SK-N-MC (cell line): Measurements from ENCODE around the gene ADARB2.

ENCODE experiments used
- DNase-seq: peaks from one replicate; pipeline ENCODE4 v3.0.0-alpha.2; 2011; ENCODE audit warnings: low read depth, low spot score
- H3K27ac ChIP-seq: fragments of 200-600 bp; sonication (generic); 2 replicates; pipeline ENCODE4 v1.5.1; 2016; ENCODE audit warnings: mixed run types
- H3K36me3 ChIP-seq: fragments of 200-600 bp; sonication (generic); 2 replicates; pipeline ENCODE4 v1.6.1; 2017; ENCODE audit warnings: antibody characterized with exemption, low read length, mixed read lengths; ENCODE audit not compliant: insufficient read depth
- H3K4me3 ChIP-seq: fragments of 200-600 bp; sonication (generic); 2 replicates; pipeline ENCODE4 v1.5.1; 2016
- H3K9ac ChIP-seq: fragments of 200-600 bp; sonication (generic); 2 replicates; pipeline ENCODE4 v1.8.0; 2017; ENCODE audit warnings: mixed run types, mixed read lengths; ENCODE audit not compliant: insufficient read length
- H3K9me3 ChIP-seq: fragments of 200-600 bp; sonication (generic); 2 replicates; pipeline ENCODE4 v1.6.1; 2017; ENCODE audit warnings: low read depth, mild to moderate bottlenecking, antibody characterized with exemption, low read length, moderate library complexity, mixed read lengths
- EZH2 ChIP-seq: fragments of 200-600 bp; sonication (generic); IDR thresholded peaks from one replicate; pipeline ENCODE4 v1.6.1; 2017; ENCODE audit warnings: antibody characterized with exemption
- FOXP2 ChIP-seq: optimal IDR thresholded peaks from 2 replicates; pipeline ENCODE3; 2011; ENCODE audit warnings: mild to moderate bottlenecking, moderate library complexity; ENCODE audit not compliant: insufficient read depth; ENCODE audit errors: extremely low read length, control extremely low read depth
- POLR2AphosphoS5 ChIP-seq: IDR thresholded peaks from 2 replicates; pipeline ENCODE4 v1.6.1; 2012; ENCODE audit warnings: mild to moderate bottlenecking, low read depth, low read length, borderline replicate concordance

The ADARB2 gene

GRCh38 chr10:1206601-1207000 lies 530.7 kb downstream of the ADARB2 start:
- TF ChIP-seq FOXP2 (no peak), EZH2 (no peak), POLR2AphosphoS5 (no peak)
- no peak overlapping the region for H3K27ac ChIP-seq

DNA sequence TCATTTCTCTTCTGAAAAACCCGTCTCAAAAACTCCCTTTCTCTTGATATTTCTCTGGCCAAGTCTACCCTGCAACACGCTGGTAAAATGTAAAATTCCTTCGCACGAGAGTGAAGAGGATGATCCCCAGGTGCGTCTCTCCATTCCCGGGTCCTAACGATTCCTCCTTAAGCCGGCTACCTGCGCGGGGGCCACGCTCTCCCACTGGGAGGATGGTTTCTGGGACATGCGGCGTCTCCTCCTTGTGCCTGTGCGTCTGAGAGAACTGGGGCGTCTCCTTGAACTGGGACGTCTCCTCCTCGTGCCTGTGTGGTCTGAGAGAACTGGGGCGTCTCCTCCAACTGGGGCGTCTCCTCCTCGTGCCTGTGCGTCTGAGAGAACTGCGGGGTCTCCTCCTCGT lies 531.2 kb downstream of the ADARB2 start:
- Histone ChIP-seq H3K9ac (no peak overlapping the region), H3K36me3 (no peaks in the 10 kb centered on the region), H3K4me3 (no peak overlapping the region), H3K9me3 (no peaks in the 10 kb centered on the region), H3K27ac (no peak overlapping the region)
- no peak for TF ChIP-seq EZH2
- TF ChIP-seq POLR2AphosphoS5: no peak
- TF ChIP-seq FOXP2: no peak
- no peak for DNase-seq

More at GRCh38 chr10:1206601-1207000, 530.7 kb downstream of the ADARB2 start:
- Histone ChIP-seq H3K9me3 (no peaks in the 10 kb centered on the region), H3K4me3 (no peak overlapping the region), H3K9ac (no peak overlapping the region), H3K36me3 (no peaks in the 10 kb centered on the region)
- DNase-seq: no peak

DNA sequence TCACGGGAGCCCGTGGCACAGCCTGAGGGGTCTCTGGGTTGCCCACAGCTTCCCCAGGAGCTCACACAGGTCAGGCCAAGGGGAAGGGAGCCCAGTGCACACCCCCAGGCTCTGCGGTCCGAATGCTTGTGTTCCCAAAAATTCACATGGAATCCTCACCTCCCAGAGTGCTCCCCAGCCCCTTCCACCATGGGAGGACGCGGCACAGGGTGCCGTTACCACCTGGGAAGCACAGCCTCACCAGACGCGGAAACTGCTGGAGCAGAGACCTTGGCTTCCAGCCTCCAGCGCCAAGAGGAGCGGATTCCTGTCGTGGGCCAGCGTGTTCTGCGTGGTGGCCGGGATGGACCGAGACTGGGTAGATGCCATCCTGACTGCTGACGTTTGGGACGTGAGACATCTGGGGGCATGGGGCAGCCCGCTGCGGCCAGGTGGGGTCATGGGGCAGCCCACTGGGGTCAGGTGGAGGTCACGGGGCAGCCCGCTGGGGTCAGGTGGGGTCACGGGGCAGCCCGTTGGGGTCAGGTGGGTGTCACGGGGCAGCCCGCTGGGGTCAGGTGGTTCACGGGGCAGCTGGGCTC lies 531.8 kb downstream of the ADARB2 start:
- DNase-seq: no peak
- TF ChIP-seq FOXP2 (no peak), EZH2 (no peak), POLR2AphosphoS5 (no peak)

DNA sequence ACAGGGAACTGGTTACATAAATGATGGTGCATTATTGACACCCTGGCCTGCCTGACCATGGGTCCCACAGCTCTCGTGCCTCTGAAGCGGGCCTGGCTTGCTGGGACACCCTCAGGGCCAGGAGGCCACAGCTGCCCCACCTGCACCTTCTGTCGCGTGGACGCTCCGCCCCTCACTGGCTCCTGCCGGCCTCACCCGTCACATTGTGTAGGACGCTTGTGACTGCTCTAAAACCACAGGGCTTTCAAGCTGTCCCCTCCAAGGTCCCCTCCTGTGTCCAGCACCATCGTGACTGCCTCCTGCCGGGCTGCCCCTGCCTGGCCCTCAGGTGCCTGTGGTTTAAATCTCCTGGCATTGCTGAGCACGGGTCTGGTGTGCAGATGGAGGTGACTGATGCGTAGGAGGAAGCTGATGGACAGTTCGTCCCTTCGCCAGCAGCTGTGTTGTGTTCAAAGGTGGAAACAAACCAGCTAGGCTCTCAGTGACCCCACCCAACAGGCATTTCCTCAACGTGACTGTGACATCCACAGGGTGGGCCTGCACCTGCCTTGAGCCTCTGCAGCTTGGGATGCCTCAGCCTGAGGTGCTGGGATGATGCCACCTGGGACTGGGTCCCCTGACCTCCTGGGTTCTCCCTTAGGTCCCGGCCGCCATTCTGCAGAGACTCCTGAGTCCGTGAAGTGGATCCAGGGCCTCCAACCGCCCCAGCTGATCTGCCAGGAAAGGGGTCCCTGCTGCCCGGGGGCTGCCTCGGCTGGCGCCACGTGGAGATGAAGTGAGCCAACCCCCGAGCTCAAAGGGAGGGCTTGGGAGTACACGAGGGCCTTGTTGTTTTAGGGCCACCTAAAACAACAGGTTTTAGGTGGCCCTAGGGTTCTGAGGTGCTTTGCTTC lies 532.6 kb downstream of the ADARB2 start:
- Histone ChIP-seq H3K27ac (no peak overlapping the region), H3K9me3 (no peaks in the 10 kb centered on the region), H3K9ac (no peak overlapping the region), H3K36me3 (no peaks in the 10 kb centered on the region), H3K4me3 (no peak overlapping the region)
- DNase-seq: no peak
- no peak for TF ChIP-seq EZH2
- TF ChIP-seq FOXP2: no peak
- no peak for TF ChIP-seq POLR2AphosphoS5

More for the DNA sequence above, 531.8 kb downstream of the ADARB2 start:
- Histone ChIP-seq H3K27ac (no peak overlapping the region), H3K9ac (no peak overlapping the region), H3K36me3 (no peaks in the 10 kb centered on the region), H3K9me3 (no peaks in the 10 kb centered on the region), H3K4me3 (no peak overlapping the region)

DNA sequence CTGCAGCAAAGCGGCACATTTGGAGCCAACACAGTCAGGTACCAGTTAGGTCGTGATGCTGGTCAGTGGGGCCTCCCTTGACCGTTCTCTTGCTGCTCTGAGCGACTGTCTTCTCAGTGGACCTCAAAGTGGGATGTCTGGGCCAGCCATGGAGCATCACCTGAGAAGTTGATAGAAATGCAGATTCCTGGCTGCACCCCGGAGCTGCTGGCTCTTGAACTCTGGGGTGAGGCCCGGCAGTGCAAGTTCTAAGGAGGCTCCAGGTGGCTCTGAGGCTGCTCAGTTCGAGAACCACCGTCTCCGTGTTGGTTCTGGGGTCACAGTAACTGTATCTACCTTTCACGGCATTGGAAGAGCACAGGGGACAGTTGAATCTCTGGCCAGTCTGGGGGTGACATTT lies 533.6 kb downstream of the ADARB2 start:
- Histone ChIP-seq H3K9me3 (no peaks in the 10 kb centered on the region), H3K4me3 (no peak overlapping the region), H3K27ac (no peak overlapping the region), H3K9ac (no peak overlapping the region), H3K36me3 (no peaks in the 10 kb centered on the region)
- DNase-seq: no peak
- TF ChIP-seq EZH2: no peak
- TF ChIP-seq POLR2AphosphoS5: no peak
- TF ChIP-seq FOXP2: no peak

DNA sequence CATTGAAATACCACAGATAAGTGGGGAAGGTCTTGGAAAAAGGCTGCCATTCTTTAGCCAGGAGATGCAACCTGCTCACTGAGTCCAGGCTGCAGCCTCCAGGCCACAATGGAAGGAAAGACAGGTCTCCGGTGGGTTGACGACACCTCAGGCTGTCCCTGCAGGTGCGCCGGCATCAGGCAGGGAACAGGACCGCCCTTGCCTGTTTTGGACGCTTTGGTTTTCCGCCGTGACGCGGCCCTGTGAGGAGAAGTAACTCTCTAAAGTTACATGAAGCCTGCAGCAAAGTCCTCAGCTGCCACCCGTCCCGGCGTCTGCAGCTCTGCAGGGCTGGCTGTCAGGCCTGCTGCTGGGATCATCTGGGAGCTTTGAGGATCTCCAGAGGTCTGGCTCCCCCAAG lies 534.1 kb downstream of the ADARB2 start:
- TF ChIP-seq EZH2: no peak
- DNase-seq: no peak
- no peak overlapping the region for H3K9ac ChIP-seq
- no peaks in the 10 kb centered on the region for H3K9me3 ChIP-seq
- no peak overlapping the region for H3K4me3 ChIP-seq
- no peaks in the 10 kb centered on the region for H3K36me3 ChIP-seq
- no peak overlapping the region for H3K27ac ChIP-seq

DNA sequence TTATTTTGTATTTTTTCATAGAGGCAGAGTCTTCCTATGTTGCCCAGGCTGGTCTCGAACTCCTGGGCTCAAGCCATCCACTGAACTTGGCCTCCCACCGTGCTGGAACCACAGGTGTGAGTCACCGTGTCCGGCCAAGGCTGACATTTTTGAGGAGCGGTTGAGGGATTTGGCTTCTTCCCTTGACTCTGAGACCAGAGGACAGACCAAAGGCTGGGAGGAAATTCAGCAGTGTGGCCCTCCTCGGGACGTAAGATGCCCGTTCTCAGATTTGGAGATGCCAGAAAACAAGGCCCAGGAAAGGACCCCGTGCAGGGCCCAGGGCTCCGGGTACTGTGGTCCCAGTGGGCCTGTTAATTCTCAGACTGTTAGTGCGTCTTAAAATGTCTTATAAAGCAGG lies 535.0 kb downstream of the ADARB2 start:
- Histone ChIP-seq H3K27ac (no peak overlapping the region), H3K9me3 (no peaks in the 10 kb centered on the region), H3K9ac (no peak overlapping the region), H3K36me3 (no peaks in the 10 kb centered on the region), H3K4me3 (no peak overlapping the region)
- DNase-seq: no peak
- TF ChIP-seq POLR2AphosphoS5: no peak
- TF ChIP-seq EZH2: no peak
- no peak for TF ChIP-seq FOXP2

DNA sequence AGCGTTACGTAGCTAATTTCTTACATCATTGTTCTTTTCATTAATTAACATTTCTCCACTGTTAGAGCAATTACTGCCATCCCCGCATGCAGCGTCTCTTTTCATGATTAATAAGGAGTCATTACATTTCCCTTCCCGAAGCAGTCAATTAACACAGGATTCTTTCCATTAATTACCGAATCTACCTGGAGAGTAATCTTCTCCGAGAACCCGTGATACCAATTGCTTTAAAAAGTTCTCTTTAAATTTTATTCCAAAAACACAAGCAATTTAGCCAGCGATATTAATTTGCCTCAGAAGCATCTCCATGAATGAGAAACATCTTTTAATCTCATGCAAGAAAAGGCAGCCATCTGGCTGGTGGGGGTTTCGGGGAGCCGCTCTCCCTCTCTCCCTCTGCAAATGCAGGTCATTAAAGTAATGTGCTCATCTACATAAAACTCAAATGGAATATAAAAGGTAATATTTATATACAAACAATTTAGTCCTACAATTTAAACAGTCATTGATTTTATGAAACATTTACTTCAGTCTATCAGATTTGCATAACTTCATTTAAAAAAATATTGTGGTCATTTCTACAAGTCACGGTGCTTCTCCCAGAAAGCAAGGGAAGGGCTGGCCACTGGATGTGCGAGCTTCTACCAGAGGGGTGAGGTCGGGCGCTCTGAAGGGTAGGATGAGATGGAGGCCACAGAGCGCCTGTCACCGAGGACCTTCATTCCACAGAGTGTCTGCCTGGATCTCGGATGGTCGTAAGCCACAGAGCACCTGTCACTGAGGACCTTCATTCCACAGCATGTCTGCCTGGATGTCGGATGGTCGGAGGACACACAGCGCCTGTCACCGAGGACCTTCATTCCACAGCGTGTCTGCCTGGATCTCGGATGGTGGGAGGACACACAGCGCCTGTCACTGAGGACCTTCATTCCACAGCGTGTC lies 536.2 kb downstream of the ADARB2 start:
- Histone ChIP-seq H3K9ac (no peak overlapping the region), H3K36me3 (no peaks in the 10 kb centered on the region), H3K9me3 (no peaks in the 10 kb centered on the region), H3K27ac (no peak overlapping the region), H3K4me3 (no peak overlapping the region)
- TF ChIP-seq EZH2: no peak
- TF ChIP-seq FOXP2: no peak
- no peak for TF ChIP-seq POLR2AphosphoS5
- no peak for DNase-seq
